T-helper 2 cell treated with Interferon-gamma antibody and Interleukin-4, amounts not matched to agents 5 μg/mL and 100 μg/mL, for 36 hours (primary cell): ENCODE results near the gene DGKD.
A peak's percentile ranks its signal among the peaks of the same experiment; 100 is the strongest.

Source experiments
- DNase-seq: peaks from one replicate; pipeline ENCODE4 v3.0.0; 2021; ENCODE audit warnings: low spot score
- H3K27ac Mint-ChIP-seq: one replicate; pipeline ENCODE4 v1.8.0; 2021; ENCODE audit warnings: mild to moderate bottlenecking, mixed read lengths
- H3K27me3 Mint-ChIP-seq: one replicate; pipeline ENCODE4 v1.8.0; 2021; ENCODE audit warnings: low read depth, mixed read lengths
- H3K36me3 Mint-ChIP-seq: one replicate; pipeline ENCODE4 v1.8.0; 2021; ENCODE audit warnings: low read depth, mixed read lengths
- H3K4me1 Mint-ChIP-seq: one replicate; pipeline ENCODE4 v1.8.0; 2021; ENCODE audit warnings: low read depth, mixed read lengths
- H3K4me3 Mint-ChIP-seq: one replicate; pipeline ENCODE4 v1.8.0; 2022; ENCODE audit warnings: mild to moderate bottlenecking, moderate library complexity, mixed read lengths
- H3K9me3 Mint-ChIP-seq: one replicate; pipeline ENCODE4 v1.8.0; 2021; ENCODE audit warnings: mixed read lengths

Gene DGKD

GRCh38 chr2:233476651-233477547 is 122.6 kb downstream of the DGKD start:
- H3K9me3 Mint-ChIP-seq = no peaks in the 10 kb centered on the region
- H3K27me3 Mint-ChIP-seq = no peaks in the 10 kb centered on the region
- no peak for DNase-seq
- no peaks in the 10 kb centered on the region for H3K4me1 Mint-ChIP-seq
- H3K27ac Mint-ChIP-seq = no peak overlapping the region
- H3K4me3 Mint-ChIP-seq = no peak overlapping the region
- peaks cover 5% of the 10 kb centered on the region for H3K36me3 Mint-ChIP-seq

DNA sequence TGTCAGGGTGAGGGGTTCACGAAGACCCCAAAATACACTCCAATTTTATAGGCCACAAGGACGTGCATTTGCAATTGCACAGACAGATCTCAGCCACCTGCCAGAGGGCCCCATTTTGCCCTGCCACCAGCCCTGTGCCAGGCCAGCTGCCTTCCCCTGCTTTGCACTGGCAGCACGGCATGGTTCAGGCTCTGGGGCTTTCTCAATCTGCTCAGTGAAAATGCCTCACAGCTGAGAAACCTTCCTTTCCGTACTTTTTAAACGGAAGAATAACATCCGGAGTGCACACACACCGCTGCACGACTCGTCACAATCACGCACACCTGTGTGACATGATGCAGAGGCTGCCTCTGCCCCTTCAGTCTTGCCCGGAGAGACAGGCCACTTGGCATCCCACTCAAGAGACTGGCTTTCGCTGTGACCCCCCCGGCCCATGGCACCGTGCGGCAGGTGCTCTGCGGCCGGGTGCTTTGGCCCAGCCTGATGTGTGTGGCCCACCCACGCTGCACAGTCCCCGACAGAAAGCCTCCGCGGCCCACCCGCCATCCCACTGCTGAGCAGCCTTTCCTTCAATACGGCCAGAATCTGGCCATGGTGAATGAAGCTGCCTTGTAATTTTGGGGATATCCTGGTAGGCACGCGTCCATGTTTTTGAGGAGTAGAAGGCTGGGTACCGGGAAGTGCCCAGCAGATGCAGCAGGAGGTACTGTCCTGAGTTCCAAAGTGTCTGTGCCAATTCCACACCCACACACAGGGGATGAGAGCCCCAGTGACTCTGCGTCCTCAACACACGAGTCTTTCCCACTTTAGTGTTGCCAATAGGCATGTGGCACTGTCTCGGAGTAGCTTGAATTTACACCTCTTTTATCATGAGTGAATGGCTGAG is 123.5 kb downstream of the DGKD start:
- H3K27ac Mint-ChIP-seq = no peak overlapping the region
- no peak overlapping the region for H3K4me3 Mint-ChIP-seq
- no peaks in the 10 kb centered on the region for H3K27me3 Mint-ChIP-seq
- H3K4me1 Mint-ChIP-seq = no peaks in the 10 kb centered on the region
- no peak for DNase-seq
- H3K9me3 Mint-ChIP-seq = no peaks in the 10 kb centered on the region
- H3K36me3 Mint-ChIP-seq = peaks cover under 1% of the 10 kb centered on the region

- no peak overlapping the region for H3K27ac Mint-ChIP-seq
- H3K4me3 Mint-ChIP-seq = no peak overlapping the region
- no peak for DNase-seq
- no peaks in the 10 kb centered on the region for H3K27me3 Mint-ChIP-seq
- H3K36me3 Mint-ChIP-seq = no peaks in the 10 kb centered on the region
- no peaks in the 10 kb centered on the region for H3K4me1 Mint-ChIP-seq
- no peaks in the 10 kb centered on the region for H3K9me3 Mint-ChIP-seq
Observed at GRCh38 chr2:233479616-233480489, 125.6 kb downstream of the DGKD start.

GRCh38 chr2:233480490-233481202 is 126.4 kb downstream of the DGKD start:
- no peak for DNase-seq
- no peaks in the 10 kb centered on the region for H3K4me1 Mint-ChIP-seq
- no peak overlapping the region for H3K4me3 Mint-ChIP-seq
- no peaks in the 10 kb centered on the region for H3K9me3 Mint-ChIP-seq
- no peak overlapping the region for H3K27ac Mint-ChIP-seq
- peaks cover 1% of the 10 kb centered on the region for H3K36me3 Mint-ChIP-seq
- no peaks in the 10 kb centered on the region for H3K27me3 Mint-ChIP-seq

DNA sequence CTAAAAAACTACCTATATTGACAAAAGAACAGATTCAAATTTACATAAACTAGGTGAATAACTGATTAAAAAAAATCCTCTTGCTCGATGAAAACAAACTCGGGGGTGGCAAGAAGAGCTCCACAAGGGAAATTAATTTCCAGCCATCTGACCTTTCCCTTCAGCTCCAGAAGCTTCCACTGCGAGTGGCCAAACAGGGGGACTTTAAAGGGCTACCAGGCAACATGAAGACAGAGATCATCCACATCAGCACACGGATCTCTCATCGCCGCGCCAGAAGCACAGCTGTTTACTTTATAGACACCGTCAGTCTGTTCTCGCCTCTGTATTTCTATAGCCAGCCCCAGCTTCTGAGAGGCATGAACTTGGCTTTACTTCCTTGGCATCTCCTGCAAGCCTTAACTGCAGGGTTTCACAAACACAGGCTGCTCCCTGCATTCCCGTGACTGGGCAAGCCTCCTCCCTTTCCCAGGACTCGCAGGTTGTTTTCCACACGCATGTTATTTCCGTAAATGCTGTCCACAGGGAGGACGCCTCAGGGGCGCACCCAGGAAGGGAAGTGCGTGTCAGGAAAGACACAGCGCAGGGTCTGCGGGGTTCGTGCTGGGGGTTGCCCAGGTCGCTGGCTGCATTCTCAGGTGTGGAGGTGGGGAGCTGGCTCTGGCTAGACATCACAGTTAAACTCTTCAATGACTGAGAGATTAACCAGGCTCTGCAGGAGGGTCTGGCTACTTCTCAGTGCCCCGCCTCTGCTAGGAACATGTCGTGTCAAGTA is 127.3 kb downstream of the DGKD start:
- no peaks in the 10 kb centered on the region for H3K27me3 Mint-ChIP-seq
- peak; percentile 0 for DNase-seq
- H3K4me1 Mint-ChIP-seq = no peaks in the 10 kb centered on the region
- H3K4me3 Mint-ChIP-seq = no peak overlapping the region
- no peaks in the 10 kb centered on the region for H3K9me3 Mint-ChIP-seq
- H3K27ac Mint-ChIP-seq = no peak overlapping the region
- peaks cover 1% of the 10 kb centered on the region for H3K36me3 Mint-ChIP-seq

- Mint-ChIP-seq H3K4me3 (no peak overlapping the region), H3K9me3 (no peaks in the 10 kb centered on the region), H3K27ac (no peak overlapping the region), H3K4me1 (no peaks in the 10 kb centered on the region), H3K36me3 (peaks cover 1% of the 10 kb centered on the region), H3K27me3 (no peaks in the 10 kb centered on the region)
- peak; percentile 3 for DNase-seq
Observed at GRCh38 chr2:233482616-233483015, 128.3 kb downstream of the DGKD start.

DNA sequence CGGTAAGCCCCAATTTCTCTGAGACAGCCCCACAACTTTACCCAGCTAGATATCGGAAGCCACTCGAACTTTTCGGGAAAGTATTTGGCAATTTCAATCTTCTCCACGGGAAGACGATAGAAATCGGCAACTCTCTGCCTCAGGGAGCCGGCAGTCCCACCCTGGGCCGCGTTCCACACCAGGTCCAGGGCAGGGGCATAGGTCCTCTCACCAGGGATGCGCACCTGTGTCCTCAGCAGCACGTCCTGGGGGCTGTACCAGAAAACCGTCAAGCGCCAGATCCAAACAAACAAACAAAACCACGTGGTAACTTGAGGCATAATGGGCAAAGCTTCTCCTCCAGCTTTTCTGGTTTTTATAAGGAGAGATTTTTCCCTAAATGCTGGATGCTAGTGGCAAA is 131.4 kb downstream of the DGKD start:
- no peaks in the 10 kb centered on the region for H3K9me3 Mint-ChIP-seq
- H3K27me3 Mint-ChIP-seq = no peaks in the 10 kb centered on the region
- no peak overlapping the region for H3K27ac Mint-ChIP-seq
- H3K4me3 Mint-ChIP-seq = no peak overlapping the region
- peaks cover 1% of the 10 kb centered on the region for H3K36me3 Mint-ChIP-seq
- no peaks in the 10 kb centered on the region for H3K4me1 Mint-ChIP-seq
- DNase-seq = no peak

GRCh38 chr2:233486357-233486756 is 132.1 kb downstream of the DGKD start:
- no peaks in the 10 kb centered on the region for H3K27me3 Mint-ChIP-seq
- H3K9me3 Mint-ChIP-seq = no peaks in the 10 kb centered on the region
- no peaks in the 10 kb centered on the region for H3K4me1 Mint-ChIP-seq
- H3K27ac Mint-ChIP-seq = no peak overlapping the region
- H3K36me3 Mint-ChIP-seq = peaks cover 1% of the 10 kb centered on the region
- no peak for DNase-seq
- H3K4me3 Mint-ChIP-seq = no peak overlapping the region

GRCh38 chr2:233486778-233487552 is 132.7 kb downstream of the DGKD start:
- Mint-ChIP-seq H3K4me1 (no peaks in the 10 kb centered on the region), H3K4me3 (no peak overlapping the region), H3K9me3 (no peaks in the 10 kb centered on the region), H3K27ac (no peak overlapping the region), H3K36me3 (peaks cover 1% of the 10 kb centered on the region), H3K27me3 (no peaks in the 10 kb centered on the region)
- no peak for DNase-seq

GRCh38 chr2:233487748-233488345 is 133.6 kb downstream of the DGKD start:
- H3K9me3 Mint-ChIP-seq = no peaks in the 10 kb centered on the region
- no peaks in the 10 kb centered on the region for H3K4me1 Mint-ChIP-seq
- peaks cover 1% of the 10 kb centered on the region for H3K36me3 Mint-ChIP-seq
- no peak overlapping the region for H3K27ac Mint-ChIP-seq
- no peak for DNase-seq
- no peak overlapping the region for H3K4me3 Mint-ChIP-seq
- H3K27me3 Mint-ChIP-seq = no peaks in the 10 kb centered on the region

DNA sequence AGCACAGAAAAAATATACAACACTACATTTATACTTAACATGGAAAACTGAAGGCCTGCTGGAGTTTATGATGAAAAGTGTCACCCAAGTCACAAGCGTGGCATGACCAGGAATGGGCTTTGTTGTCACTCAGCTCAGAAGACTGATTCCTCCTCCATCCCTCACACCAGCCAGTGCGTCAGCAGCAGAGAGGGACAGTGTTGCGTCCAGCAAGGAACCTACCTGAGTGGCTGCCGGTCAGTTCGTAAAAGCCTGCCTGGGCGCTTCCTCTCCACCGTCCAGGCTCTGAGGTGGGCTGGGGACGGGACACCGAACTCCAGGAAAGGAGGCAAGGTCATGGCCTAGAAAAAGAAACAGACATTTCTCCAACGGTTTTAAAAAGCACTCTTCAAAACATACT is 134.8 kb downstream of the DGKD start:
- Mint-ChIP-seq H3K4me1 (no peaks in the 10 kb centered on the region), H3K4me3 (no peak overlapping the region), H3K27me3 (no peaks in the 10 kb centered on the region), H3K27ac (no peak overlapping the region), H3K36me3 (peaks cover 1% of the 10 kb centered on the region), H3K9me3 (no peaks in the 10 kb centered on the region)
- DNase-seq = no peak

DNA sequence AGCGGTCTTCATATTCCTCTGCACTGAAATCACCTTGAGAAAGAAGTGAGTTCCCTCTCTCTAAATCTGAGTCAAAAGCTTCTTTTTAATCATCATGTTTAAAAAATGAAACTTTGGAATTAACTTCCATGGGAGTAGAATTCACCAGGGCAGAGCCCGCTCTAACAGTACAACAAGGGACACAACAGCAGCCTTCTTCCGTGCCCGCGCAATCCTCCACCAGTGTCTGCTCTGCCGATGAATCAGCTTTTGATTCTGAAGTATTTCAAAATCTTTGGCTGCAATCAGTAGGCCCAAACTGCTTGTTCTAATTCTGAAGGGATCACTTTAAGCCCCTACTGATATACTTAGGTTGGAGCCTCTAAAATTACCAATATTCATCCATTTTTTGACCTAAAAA is 135.4 kb downstream of the DGKD start:
- Mint-ChIP-seq H3K9me3 (no peaks in the 10 kb centered on the region), H3K36me3 (peaks cover 1% of the 10 kb centered on the region), H3K4me3 (no peak overlapping the region), H3K27me3 (no peaks in the 10 kb centered on the region), H3K4me1 (no peaks in the 10 kb centered on the region), H3K27ac (no peak overlapping the region)
- DNase-seq = no peak
